Measurements from ENCODE around the gene ARFGAP3. TPM values are rescaled to one million over a fixed set of nuclear protein-coding genes. Genes with fewer than 3 reads are reported as not detected.

The ARFGAP3 gene
- total RNA-seq, 1 experiment from 2014 or later, result 16.9 TPM

DNA sequence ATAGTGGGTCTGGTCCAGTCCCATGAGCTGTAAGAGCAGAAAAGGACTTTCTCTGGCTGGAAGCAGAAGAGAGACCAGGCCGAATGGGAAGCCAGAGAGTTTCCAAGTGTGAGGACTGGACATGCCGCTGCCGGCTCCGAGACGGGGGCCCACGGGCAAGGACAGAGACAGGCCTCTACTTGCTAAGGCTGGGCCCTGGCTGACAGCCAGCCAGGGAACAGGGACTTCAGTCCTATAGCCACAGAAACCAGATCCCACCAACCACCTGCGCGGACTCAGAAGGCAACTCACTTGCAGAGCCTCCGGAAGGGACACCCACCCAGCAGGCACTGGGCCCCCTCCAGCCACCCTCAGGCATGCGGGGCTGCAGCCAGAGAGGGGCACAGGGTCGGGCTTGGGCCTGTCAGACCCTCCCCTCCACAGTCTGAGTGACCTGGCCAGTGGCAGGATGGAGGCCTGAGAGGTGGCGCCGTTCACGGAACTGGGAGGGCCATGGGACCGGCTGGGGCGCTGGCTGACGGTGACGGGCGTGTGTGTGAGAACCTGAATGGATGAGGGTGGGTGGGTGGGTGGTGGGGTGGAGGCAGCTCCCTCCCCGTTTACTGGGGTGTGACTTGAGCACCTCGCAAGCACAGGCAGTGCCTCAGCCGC, 88.6 kb downstream of the ARFGAP3 start:
- CTCF ChIA-PET, result no interaction called here
- Mint-ChIP-seq H3K27me3 (ENCODE audit: low read depth) (no peaks in the 10 kb centered on the region), H3K27ac (no peak overlapping the region)

More for the DNA sequence above, 88.6 kb downstream of the ARFGAP3 start:
- no peaks in the 10 kb centered on the region for H3K36me3 Mint-ChIP-seq
- DNase-seq (ENCODE audit: low spot score) (no peak), ATAC-seq (no peak)
- POLR2A ChIA-PET, result no interaction called here
- TF ChIP-seq, protein P1, sequence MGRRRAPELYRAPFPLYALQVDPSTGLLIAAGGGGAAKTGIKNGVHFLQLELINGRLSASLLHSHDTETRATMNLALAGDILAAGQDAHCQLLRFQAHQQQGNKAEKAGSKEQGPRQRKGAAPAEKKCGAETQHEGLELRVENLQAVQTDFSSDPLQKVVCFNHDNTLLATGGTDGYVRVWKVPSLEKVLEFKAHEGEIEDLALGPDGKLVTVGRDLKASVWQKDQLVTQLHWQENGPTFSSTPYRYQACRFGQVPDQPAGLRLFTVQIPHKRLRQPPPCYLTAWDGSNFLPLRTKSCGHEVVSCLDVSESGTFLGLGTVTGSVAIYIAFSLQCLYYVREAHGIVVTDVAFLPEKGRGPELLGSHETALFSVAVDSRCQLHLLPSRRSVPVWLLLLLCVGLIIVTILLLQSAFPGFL (CRISPR knock-in tag; IDR thresholded peaks at IDR 0.05; ENCODE audit: borderline replicate concordance), result no peak
- TF ChIP-seq, protein P2, sequence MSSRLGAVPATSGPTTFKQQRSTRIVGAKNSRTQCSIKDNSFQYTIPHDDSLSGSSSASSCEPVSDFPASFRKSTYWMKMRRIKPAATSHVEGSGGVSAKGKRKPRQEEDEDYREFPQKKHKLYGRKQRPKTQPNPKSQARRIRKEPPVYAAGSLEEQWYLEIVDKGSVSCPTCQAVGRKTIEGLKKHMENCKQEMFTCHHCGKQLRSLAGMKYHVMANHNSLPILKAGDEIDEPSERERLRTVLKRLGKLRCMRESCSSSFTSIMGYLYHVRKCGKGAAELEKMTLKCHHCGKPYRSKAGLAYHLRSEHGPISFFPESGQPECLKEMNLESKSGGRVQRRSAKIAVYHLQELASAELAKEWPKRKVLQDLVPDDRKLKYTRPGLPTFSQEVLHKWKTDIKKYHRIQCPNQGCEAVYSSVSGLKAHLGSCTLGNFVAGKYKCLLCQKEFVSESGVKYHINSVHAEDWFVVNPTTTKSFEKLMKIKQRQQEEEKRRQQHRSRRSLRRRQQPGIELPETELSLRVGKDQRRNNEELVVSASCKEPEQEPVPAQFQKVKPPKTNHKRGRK (CRISPR knock-in tag; IDR thresholded peaks at IDR 0.05; ENCODE audit: borderline replicate concordance), result no peak
- TF ChIP-seq NFYB (CRISPR knock-in tag; conservative IDR thresholded peaks at IDR 0.05; ENCODE audit: low read depth) (no peak), EMX1 (CRISPR knock-in tag; IDR thresholded peaks at IDR 0.05) (no peak), ZNF219 (CRISPR knock-in tag; IDR thresholded peaks at IDR 0.05; ENCODE audit: borderline replicate concordance) (no peak), CREM (CRISPR knock-in tag; IDR thresholded peaks at IDR 0.05) (no peak), MXD4 (CRISPR knock-in tag; IDR thresholded peaks at IDR 0.05; ENCODE audit: borderline replicate concordance) (no peak), SP1 (CRISPR knock-in tag; conservative IDR thresholded peaks at IDR 0.05) (no peak), ELF4 (CRISPR knock-in tag; IDR thresholded peaks at IDR 0.05; ENCODE audit: low read depth) (no peak), JUN (CRISPR knock-in tag; IDR thresholded peaks at IDR 0.05) (no peak), ZNF317 (CRISPR knock-in tag; IDR thresholded peaks at IDR 0.05; ENCODE audit: borderline replicate concordance, low read depth) (no peak)
- TF ChIP-seq, protein P3, sequence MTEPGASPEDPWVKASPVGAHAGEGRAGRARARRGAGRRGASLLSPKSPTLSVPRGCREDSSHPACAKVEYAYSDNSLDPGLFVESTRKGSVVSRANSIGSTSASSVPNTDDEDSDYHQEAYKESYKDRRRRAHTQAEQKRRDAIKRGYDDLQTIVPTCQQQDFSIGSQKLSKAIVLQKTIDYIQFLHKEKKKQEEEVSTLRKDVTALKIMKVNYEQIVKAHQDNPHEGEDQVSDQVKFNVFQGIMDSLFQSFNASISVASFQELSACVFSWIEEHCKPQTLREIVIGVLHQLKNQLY (CRISPR knock-in tag; IDR thresholded peaks at IDR 0.05), result no peak
- TF ChIP-seq, protein P4, sequence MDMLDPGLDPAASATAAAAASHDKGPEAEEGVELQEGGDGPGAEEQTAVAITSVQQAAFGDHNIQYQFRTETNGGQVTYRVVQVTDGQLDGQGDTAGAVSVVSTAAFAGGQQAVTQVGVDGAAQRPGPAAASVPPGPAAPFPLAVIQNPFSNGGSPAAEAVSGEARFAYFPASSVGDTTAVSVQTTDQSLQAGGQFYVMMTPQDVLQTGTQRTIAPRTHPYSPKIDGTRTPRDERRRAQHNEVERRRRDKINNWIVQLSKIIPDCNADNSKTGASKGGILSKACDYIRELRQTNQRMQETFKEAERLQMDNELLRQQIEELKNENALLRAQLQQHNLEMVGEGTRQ (CRISPR knock-in tag; IDR thresholded peaks at IDR 0.05), result no peak
- TF ChIP-seq, protein P5, sequence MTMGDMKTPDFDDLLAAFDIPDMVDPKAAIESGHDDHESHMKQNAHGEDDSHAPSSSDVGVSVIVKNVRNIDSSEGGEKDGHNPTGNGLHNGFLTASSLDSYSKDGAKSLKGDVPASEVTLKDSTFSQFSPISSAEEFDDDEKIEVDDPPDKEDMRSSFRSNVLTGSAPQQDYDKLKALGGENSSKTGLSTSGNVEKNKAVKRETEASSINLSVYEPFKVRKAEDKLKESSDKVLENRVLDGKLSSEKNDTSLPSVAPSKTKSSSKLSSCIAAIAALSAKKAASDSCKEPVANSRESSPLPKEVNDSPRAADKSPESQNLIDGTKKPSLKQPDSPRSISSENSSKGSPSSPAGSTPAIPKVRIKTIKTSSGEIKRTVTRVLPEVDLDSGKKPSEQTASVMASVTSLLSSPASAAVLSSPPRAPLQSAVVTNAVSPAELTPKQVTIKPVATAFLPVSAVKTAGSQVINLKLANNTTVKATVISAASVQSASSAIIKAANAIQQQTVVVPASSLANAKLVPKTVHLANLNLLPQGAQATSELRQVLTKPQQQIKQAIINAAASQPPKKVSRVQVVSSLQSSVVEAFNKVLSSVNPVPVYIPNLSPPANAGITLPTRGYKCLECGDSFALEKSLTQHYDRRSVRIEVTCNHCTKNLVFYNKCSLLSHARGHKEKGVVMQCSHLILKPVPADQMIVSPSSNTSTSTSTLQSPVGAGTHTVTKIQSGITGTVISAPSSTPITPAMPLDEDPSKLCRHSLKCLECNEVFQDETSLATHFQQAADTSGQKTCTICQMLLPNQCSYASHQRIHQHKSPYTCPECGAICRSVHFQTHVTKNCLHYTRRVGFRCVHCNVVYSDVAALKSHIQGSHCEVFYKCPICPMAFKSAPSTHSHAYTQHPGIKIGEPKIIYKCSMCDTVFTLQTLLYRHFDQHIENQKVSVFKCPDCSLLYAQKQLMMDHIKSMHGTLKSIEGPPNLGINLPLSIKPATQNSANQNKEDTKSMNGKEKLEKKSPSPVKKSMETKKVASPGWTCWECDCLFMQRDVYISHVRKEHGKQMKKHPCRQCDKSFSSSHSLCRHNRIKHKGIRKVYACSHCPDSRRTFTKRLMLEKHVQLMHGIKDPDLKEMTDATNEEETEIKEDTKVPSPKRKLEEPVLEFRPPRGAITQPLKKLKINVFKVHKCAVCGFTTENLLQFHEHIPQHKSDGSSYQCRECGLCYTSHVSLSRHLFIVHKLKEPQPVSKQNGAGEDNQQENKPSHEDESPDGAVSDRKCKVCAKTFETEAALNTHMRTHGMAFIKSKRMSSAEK (CRISPR knock-in tag; IDR thresholded peaks at IDR 0.05; ENCODE audit: borderline replicate concordance), result no peak
- TF ChIP-seq, protein P6, sequence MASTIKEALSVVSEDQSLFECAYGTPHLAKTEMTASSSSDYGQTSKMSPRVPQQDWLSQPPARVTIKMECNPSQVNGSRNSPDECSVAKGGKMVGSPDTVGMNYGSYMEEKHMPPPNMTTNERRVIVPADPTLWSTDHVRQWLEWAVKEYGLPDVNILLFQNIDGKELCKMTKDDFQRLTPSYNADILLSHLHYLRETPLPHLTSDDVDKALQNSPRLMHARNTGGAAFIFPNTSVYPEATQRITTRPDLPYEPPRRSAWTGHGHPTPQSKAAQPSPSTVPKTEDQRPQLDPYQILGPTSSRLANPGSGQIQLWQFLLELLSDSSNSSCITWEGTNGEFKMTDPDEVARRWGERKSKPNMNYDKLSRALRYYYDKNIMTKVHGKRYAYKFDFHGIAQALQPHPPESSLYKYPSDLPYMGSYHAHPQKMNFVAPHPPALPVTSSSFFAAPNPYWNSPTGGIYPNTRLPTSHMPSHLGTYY (CRISPR knock-in tag; IDR thresholded peaks at IDR 0.05), result no peak
- TF ChIP-seq, protein P7, sequence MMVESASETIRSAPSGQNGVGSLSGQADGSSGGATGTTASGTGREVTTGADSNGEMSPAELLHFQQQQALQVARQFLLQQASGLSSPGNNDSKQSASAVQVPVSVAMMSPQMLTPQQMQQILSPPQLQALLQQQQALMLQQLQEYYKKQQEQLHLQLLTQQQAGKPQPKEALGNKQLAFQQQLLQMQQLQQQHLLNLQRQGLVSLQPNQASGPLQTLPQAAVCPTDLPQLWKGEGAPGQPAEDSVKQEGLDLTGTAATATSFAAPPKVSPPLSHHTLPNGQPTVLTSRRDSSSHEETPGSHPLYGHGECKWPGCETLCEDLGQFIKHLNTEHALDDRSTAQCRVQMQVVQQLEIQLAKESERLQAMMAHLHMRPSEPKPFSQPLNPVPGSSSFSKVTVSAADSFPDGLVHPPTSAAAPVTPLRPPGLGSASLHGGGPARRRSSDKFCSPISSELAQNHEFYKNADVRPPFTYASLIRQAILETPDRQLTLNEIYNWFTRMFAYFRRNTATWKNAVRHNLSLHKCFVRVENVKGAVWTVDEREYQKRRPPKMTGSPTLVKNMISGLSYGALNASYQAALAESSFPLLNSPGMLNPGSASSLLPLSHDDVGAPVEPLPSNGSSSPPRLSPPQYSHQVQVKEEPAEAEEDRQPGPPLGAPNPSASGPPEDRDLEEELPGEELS (CRISPR knock-in tag; IDR thresholded peaks at IDR 0.05), result no peak
- TF ChIP-seq, protein P8, sequence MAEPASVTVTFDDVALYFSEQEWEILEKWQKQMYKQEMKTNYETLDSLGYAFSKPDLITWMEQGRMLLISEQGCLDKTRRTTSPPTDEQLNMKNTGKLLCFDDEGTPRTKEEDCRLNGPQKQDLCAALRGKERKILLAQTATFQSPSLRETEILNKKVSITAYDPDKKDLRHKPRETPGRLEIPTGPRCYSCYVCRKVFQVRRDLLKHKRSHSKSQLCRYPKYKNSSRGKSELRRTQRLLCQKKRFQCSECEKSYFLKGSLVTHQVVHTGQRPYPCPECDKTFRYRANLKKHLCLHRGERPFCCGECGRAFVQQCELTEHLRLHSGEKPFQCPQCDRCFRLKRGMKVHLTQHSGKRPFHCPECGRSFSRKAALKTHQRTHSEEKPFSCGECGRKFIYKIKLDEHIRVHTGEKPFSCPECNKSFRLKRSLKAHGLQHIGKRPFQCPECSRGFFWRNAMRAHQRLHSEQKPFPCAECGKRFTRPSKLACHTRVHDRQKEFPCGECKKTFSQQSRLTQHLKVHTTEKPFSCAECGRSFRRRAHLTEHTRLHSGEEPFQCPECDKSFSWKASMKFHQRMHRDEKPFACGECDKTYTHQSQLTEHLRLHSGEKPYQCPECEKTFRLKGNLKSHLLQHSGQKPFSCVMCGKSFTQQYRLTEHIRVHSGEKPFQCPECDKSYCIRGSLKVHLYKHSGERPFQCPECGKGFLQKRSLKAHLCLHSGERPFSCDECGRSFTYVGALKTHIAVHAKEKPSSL (CRISPR knock-in tag; conservative IDR thresholded peaks at IDR 0.05), result no peak
- TF ChIP-seq, protein P9, sequence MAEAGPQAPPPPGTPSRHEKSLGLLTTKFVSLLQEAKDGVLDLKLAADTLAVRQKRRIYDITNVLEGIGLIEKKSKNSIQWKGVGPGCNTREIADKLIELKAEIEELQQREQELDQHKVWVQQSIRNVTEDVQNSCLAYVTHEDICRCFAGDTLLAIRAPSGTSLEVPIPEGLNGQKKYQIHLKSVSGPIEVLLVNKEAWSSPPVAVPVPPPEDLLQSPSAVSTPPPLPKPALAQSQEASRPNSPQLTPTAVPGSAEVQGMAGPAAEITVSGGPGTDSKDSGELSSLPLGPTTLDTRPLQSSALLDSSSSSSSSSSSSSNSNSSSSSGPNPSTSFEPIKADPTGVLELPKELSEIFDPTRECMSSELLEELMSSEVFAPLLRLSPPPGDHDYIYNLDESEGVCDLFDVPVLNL (CRISPR knock-in tag; IDR thresholded peaks at IDR 0.05; ENCODE audit: borderline replicate concordance, low read depth), result no peak
- H3K4me1 Mint-ChIP-seq, result peaks cover 8% of the 10 kb centered on the region
- H3K9me3 Mint-ChIP-seq, result no peaks in the 10 kb centered on the region
- H3K4me3 Mint-ChIP-seq, result no peak overlapping the region

Data from WTC11 (cell line).